ENCODE data around the gene SAPCD1.
A peak's percentile ranks its signal among the peaks of the same experiment; 100 is the strongest.

Gene SAPCD1

GRCh38 chr6:31725502-31726350 is 36.7 kb upstream of the SAPCD1 start:
- Histone ChIP-seq H3K4me1 (ENCODE audit: insufficient read depth, insufficient read length) (peaks cover 4% of the 10 kb centered on the region), H3K9ac (ENCODE audit: insufficient read length, low read depth) (no peak overlapping the region), H3K36me3 (ENCODE audit: insufficient read depth, insufficient read length, low read length) (peaks cover 38% of the 10 kb centered on the region), H3K27me3 (ENCODE audit: insufficient read depth, insufficient read length) (no peaks in the 10 kb centered on the region), H3K9me3 (ENCODE audit: insufficient read depth, low read length) (no peaks in the 10 kb centered on the region), H3K4me3 (ENCODE audit: insufficient read length, low read depth) (no peak overlapping the region)
- no peak for DNase-seq (ENCODE audit: low read depth, low spot score)
- TF ChIP-seq ZNF274 (IDR thresholded peaks at IDR 0.05; ENCODE audit: low read depth, low read length) (no peak), YY1 (IDR thresholded peaks at IDR 0.05; ENCODE audit: insufficient read depth, insufficient read length) (no peak), SUZ12 (IDR thresholded peaks at IDR 0.05; ENCODE audit: extremely low read depth, insufficient read depth, insufficient read length) (no peak)

- TF ChIP-seq YY1 (IDR thresholded peaks at IDR 0.05; ENCODE audit: insufficient read depth, insufficient read length): no peak
- TF ChIP-seq SUZ12 (IDR thresholded peaks at IDR 0.05; ENCODE audit: extremely low read depth, insufficient read depth, insufficient read length): no peak
- H3K9ac ChIP-seq (ENCODE audit: insufficient read length, low read depth): no peak overlapping the region
- no peaks in the 10 kb centered on the region for H3K9me3 ChIP-seq (ENCODE audit: insufficient read depth, low read length)
- DNase-seq (ENCODE audit: low read depth, low spot score): no peak
- H3K4me1 ChIP-seq (ENCODE audit: insufficient read depth, insufficient read length): peaks cover 5% of the 10 kb centered on the region
- no peaks in the 10 kb centered on the region for H3K27me3 ChIP-seq (ENCODE audit: insufficient read depth, insufficient read length)
- H3K4me3 ChIP-seq (ENCODE audit: insufficient read length, low read depth): no peak overlapping the region
- peaks cover 51% of the 10 kb centered on the region for H3K36me3 ChIP-seq (ENCODE audit: insufficient read depth, insufficient read length, low read length)
Observed at GRCh38 chr6:31727034-31727716, 35.3 kb upstream of the SAPCD1 start.

GRCh38 chr6:31727717-31728671 is 34.5 kb upstream of the SAPCD1 start:
- Histone ChIP-seq H3K36me3 (ENCODE audit: insufficient read depth, insufficient read length, low read length) (peaks cover 59% of the 10 kb centered on the region), H3K4me3 (ENCODE audit: insufficient read length, low read depth) (no peak overlapping the region), H3K9ac (ENCODE audit: insufficient read length, low read depth) (peak overlapping the region; percentile 61), H3K9me3 (ENCODE audit: insufficient read depth, low read length) (no peaks in the 10 kb centered on the region), H3K27me3 (ENCODE audit: insufficient read depth, insufficient read length) (no peaks in the 10 kb centered on the region), H3K4me1 (ENCODE audit: insufficient read depth, insufficient read length) (peaks cover 5% of the 10 kb centered on the region)
- TF ChIP-seq YY1 (IDR thresholded peaks at IDR 0.05; ENCODE audit: insufficient read depth, insufficient read length): no peak
- no peak for TF ChIP-seq ZNF274 (IDR thresholded peaks at IDR 0.05; ENCODE audit: low read depth, low read length)
- no peak for TF ChIP-seq SUZ12 (IDR thresholded peaks at IDR 0.05; ENCODE audit: extremely low read depth, insufficient read depth, insufficient read length)
- no peak for DNase-seq (ENCODE audit: low read depth, low spot score)

GRCh38 chr6:31728767-31729514 is 33.5 kb upstream of the SAPCD1 start, which contains the start of gene DDAH2:
DDAH2 (minus strand) TSS chr6:31729299; CDS start chr6:31729161, 138 bp downstream.
- H3K4me1 ChIP-seq (ENCODE audit: insufficient read depth, insufficient read length): peaks cover 5% of the 10 kb centered on the region
- H3K36me3 ChIP-seq (ENCODE audit: insufficient read depth, insufficient read length, low read length): peaks cover 68% of the 10 kb centered on the region
- DNase-seq (ENCODE audit: low read depth, low spot score): no peak
- H3K9me3 ChIP-seq (ENCODE audit: insufficient read depth, low read length): no peaks in the 10 kb centered on the region
- H3K27me3 ChIP-seq (ENCODE audit: insufficient read depth, insufficient read length): no peaks in the 10 kb centered on the region
- H3K9ac ChIP-seq (ENCODE audit: insufficient read length, low read depth): peak within 1 kb of the TSS; percentile 83
- peak within 1 kb of the TSS; percentile 66 for H3K4me3 ChIP-seq (ENCODE audit: insufficient read length, low read depth)
- TF ChIP-seq YY1 (IDR thresholded peaks at IDR 0.05; ENCODE audit: insufficient read depth, insufficient read length): no peak
- TF ChIP-seq SUZ12 (IDR thresholded peaks at IDR 0.05; ENCODE audit: extremely low read depth, insufficient read depth, insufficient read length): no peak
- no peak for TF ChIP-seq ZNF274 (IDR thresholded peaks at IDR 0.05; ENCODE audit: low read depth, low read length)

- H3K9ac ChIP-seq (ENCODE audit: insufficient read length, low read depth): peak overlapping the region; percentile 83
- H3K9me3 ChIP-seq (ENCODE audit: insufficient read depth, low read length): no peaks in the 10 kb centered on the region
- TF ChIP-seq YY1 (IDR thresholded peaks at IDR 0.05; ENCODE audit: insufficient read depth, insufficient read length) (no peak), SUZ12 (IDR thresholded peaks at IDR 0.05; ENCODE audit: extremely low read depth, insufficient read depth, insufficient read length) (no peak), ZNF274 (IDR thresholded peaks at IDR 0.05; ENCODE audit: low read depth, low read length) (no peak)
- H3K36me3 ChIP-seq (ENCODE audit: insufficient read depth, insufficient read length, low read length): peaks cover 71% of the 10 kb centered on the region
- peaks cover 5% of the 10 kb centered on the region for H3K4me1 ChIP-seq (ENCODE audit: insufficient read depth, insufficient read length)
- H3K4me3 ChIP-seq (ENCODE audit: insufficient read length, low read depth): peak overlapping the region; percentile 66
- DNase-seq (ENCODE audit: low read depth, low spot score): peak; percentile 86
- no peaks in the 10 kb centered on the region for H3K27me3 ChIP-seq (ENCODE audit: insufficient read depth, insufficient read length)
Observed at GRCh38 chr6:31729515-31729978, 32.9 kb upstream of the SAPCD1 start.

GRCh38 chr6:31729979-31730630 is 32.4 kb upstream of the SAPCD1 start:
- H3K9me3 ChIP-seq (ENCODE audit: insufficient read depth, low read length): no peaks in the 10 kb centered on the region
- peak overlapping the region; percentile 66 for H3K4me3 ChIP-seq (ENCODE audit: insufficient read length, low read depth)
- DNase-seq (ENCODE audit: low read depth, low spot score): peak; percentile 80
- peaks cover 71% of the 10 kb centered on the region for H3K36me3 ChIP-seq (ENCODE audit: insufficient read depth, insufficient read length, low read length)
- no peaks in the 10 kb centered on the region for H3K27me3 ChIP-seq (ENCODE audit: insufficient read depth, insufficient read length)
- H3K4me1 ChIP-seq (ENCODE audit: insufficient read depth, insufficient read length): peaks cover 5% of the 10 kb centered on the region
- H3K9ac ChIP-seq (ENCODE audit: insufficient read length, low read depth): peak overlapping the region; percentile 83
- TF ChIP-seq YY1 (IDR thresholded peaks at IDR 0.05; ENCODE audit: insufficient read depth, insufficient read length) (no peak), SUZ12 (IDR thresholded peaks at IDR 0.05; ENCODE audit: extremely low read depth, insufficient read depth, insufficient read length) (no peak), ZNF274 (IDR thresholded peaks at IDR 0.05; ENCODE audit: low read depth, low read length) (no peak)

All from NT2/D1 (cell line).